ENCODE measurements around the gene MDH2. TPM values are rescaled to one million over a fixed set of nuclear protein-coding genes. Genes with fewer than 3 reads are reported as not detected.
"Not testable (repeated sequence)": the region's sequence is repeated elsewhere in the genome, so short reads cannot be mapped to it uniquely, and the experiment has no call there.

Gene MDH2
- total RNA-seq, 1 donor from 2014 or later: 107 TPM

GRCh38 chr7:76057103-76057812 is 9.4 kb downstream of the MDH2 start:
- Histone ChIP-seq H3K27ac (no peak overlapping the region), H3K4me3 (no peak overlapping the region), H3K4me1 (no peaks in the 10 kb centered on the region), H3K9me3 (no peaks in the 10 kb centered on the region), H3K36me3 (peaks cover 85% of the 10 kb centered on the region), H3K27me3 (ENCODE audit: low read depth) (no peaks in the 10 kb centered on the region)
- ATAC-seq (no peak), DNase-seq (no peak)
- no peak for TF ChIP-seq CTCF (IDR thresholded peaks at IDR 0.05)
- intact Hi-C loops (cut with DNase I): no loop called here

- H3K9me3 ChIP-seq: no peaks in the 10 kb centered on the region
- no peak for TF ChIP-seq CTCF (IDR thresholded peaks at IDR 0.05)
- H3K4me1 ChIP-seq: no peaks in the 10 kb centered on the region
- H3K27me3 ChIP-seq (ENCODE audit: low read depth): no peaks in the 10 kb centered on the region
- intact Hi-C loops (cut with DNase I): no loop called here
- peaks cover 90% of the 10 kb centered on the region for H3K36me3 ChIP-seq
- ATAC-seq: no peak
- H3K4me3 ChIP-seq: no peak overlapping the region
- no peak for DNase-seq
- H3K27ac ChIP-seq: no peak overlapping the region
These were observed 9.9 kb downstream of the MDH2 start for GRCh38 chr7:76057813-76058145.

- ATAC-seq; H3K4me1 ChIP-seq; H3K27me3 ChIP-seq (ENCODE audit: low read depth); DNase-seq; H3K9me3 ChIP-seq; intact Hi-C loops (cut with DNase I); H3K27ac ChIP-seq; H3K4me3 ChIP-seq: not testable (repeated sequence)
- H3K36me3 ChIP-seq: peaks cover 100% of the 10 kb centered on the region
These were observed 10.8 kb downstream of the MDH2 start for GRCh38 chr7:76058745-76059144.

GRCh38 chr7:76060842-76061241 is 12.9 kb downstream of the MDH2 start:
- ATAC-seq (no peak), DNase-seq (no peak)
- Histone ChIP-seq H3K27me3 (ENCODE audit: low read depth) (no peaks in the 10 kb centered on the region), H3K36me3 (peaks cover 100% of the 10 kb centered on the region), H3K27ac (no peak overlapping the region), H3K4me3 (no peak overlapping the region), H3K4me1 (no peaks in the 10 kb centered on the region), H3K9me3 (no peaks in the 10 kb centered on the region)
- intact Hi-C loops (cut with DNase I): no loop called here
- no peak for TF ChIP-seq CTCF (IDR thresholded peaks at IDR 0.05)

- Histone ChIP-seq H3K4me3 (no peak overlapping the region), H3K36me3 (peaks cover 100% of the 10 kb centered on the region), H3K27me3 (ENCODE audit: low read depth) (no peaks in the 10 kb centered on the region), H3K4me1 (no peaks in the 10 kb centered on the region), H3K9me3 (no peaks in the 10 kb centered on the region), H3K27ac (no peak overlapping the region)
- intact Hi-C loops (cut with DNase I): no loop called here
- TF ChIP-seq CTCF (IDR thresholded peaks at IDR 0.05): no peak
- DNase-seq (no peak), ATAC-seq (no peak)
These were observed 14.3 kb downstream of the MDH2 start for GRCh38 chr7:76062254-76062653.

GRCh38 chr7:76063114-76063513 is 15.2 kb downstream of the MDH2 start:
- intact Hi-C loops (cut with DNase I): no loop called here
- no peak for TF ChIP-seq CTCF (IDR thresholded peaks at IDR 0.05)
- H3K27ac ChIP-seq: no peak overlapping the region
- ATAC-seq (no peak), DNase-seq (no peak)
- no peak overlapping the region for H3K4me3 ChIP-seq
- H3K27me3 ChIP-seq (ENCODE audit: low read depth): no peaks in the 10 kb centered on the region
- no peaks in the 10 kb centered on the region for H3K4me1 ChIP-seq
- no peaks in the 10 kb centered on the region for H3K9me3 ChIP-seq
- H3K36me3 ChIP-seq: peaks cover 96% of the 10 kb centered on the region

Data from lower lobe of right lung (tissue), 2 donors.